ENCODE measurements around the gene PPM1H. TPM values are rescaled to one million over a fixed set of nuclear protein-coding genes. Genes with fewer than 3 reads are reported as not detected.

Gene PPM1H
- total and polyA plus RNA-seq, 2 of the 8 experiments (the other 6 are each of a cell fraction or from before 2014, with no cell fraction given), result 16.4 to 36.1 TPM

DNA sequence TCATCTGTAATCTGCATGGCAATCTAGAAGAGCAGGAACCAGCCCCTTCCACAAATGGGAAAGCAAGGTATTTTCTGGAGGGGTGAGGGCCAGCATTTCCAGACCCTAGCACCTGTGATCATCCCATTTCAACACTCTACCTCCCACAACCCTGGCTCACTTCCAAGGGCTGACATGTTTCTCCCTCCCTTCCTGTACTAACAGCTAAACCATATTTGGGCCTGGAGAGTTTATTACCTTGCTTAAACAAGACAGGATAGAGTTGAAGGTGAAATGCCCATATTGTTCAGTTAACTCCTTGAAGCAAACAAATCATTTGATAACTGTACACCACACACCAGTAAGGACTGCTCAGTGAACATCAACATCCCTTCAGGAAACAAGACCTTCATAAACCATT, 158.4 kb downstream of the PPM1H start (continued):
- no peak for TF ChIP-seq TAF7 (optimal IDR thresholded peaks at IDR 0.05; ENCODE audit: borderline replicate concordance, low read depth, low read length)
